ENCODE measurements around the gene INPP5A. TPM values are rescaled to one million over a fixed set of nuclear protein-coding genes. Genes with fewer than 3 reads are reported as not detected.

The INPP5A gene
- total RNA-seq, 4 donors from 2014 or later, result 31.2 to 51.8 (median 41.5) TPM

GRCh38 chr10:132826524-132827422 is 289.2 kb downstream of the INPP5A start:
- peak in 1 of 2 donors; percentile 39 for DNase-seq (ENCODE audit: low spot score in 2 of 2)
- 92 to 93% methylated on average over 36 of the region's 36 CpGs for WGBS, 2 donors
- TF ChIP-seq CTCF (IDR thresholded peaks at IDR 0.05), result no peak
- no peak for TF ChIP-seq POLR2A (IDR thresholded peaks at IDR 0.05)
- intact Hi-C loops (cut with DNase I; ENCODE audit: low total_unique reads), result no loop called here
- H3K4me3 ChIP-seq (ENCODE audit: low read depth, poor library complexity, severe bottlenecking), result no peak overlapping the region

- intact Hi-C loops (cut with DNase I; ENCODE audit: low total_unique reads), result no loop called here
- no peak for DNase-seq (ENCODE audit: low spot score in 2 of 2)
- no peak for TF ChIP-seq POLR2A (IDR thresholded peaks at IDR 0.05)
- no peak for TF ChIP-seq CTCF (IDR thresholded peaks at IDR 0.05)
- WGBS, 2 donors, result 84 to 86% methylated on average over 13 of the region's 13 CpGs
- H3K4me3 ChIP-seq (ENCODE audit: low read depth, poor library complexity, severe bottlenecking), result no peak overlapping the region
These were observed 289.8 kb downstream of the INPP5A start for GRCh38 chr10:132827423-132827789.

DNA sequence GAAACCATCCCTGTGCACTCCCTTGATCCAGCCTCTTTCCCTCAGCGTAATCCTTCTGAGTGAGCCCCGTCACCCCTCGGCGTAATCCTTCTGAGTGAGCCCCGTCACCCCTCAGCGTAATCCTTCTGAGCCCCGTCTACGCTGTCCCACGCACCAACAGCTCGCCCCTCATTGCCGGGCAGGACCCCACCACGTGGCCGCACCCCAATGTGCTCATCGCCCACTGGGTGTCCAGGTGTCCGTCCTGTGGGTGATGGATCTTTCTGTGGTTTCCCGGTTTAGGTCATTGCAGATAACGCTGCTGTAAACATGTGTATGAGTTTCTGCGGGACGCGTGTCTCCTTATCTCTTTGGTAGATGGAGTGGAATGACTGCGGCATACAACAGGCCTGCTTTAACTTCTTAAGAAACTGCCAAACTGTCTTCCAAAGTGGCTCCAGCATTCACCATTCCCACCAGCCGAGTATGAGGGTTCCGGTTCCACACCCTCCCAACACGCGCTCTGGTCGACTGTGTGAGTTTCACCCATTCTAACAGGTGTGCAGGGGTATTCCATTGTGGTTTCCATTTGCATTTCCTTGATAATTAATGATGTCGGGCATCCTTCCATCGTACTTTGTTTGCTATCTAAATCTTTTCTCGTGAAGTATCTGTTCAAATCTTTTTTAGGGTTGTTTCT is 290.4 kb downstream of the INPP5A start:
- 90 to 91% methylated on average over 29 of the region's 29 CpGs for WGBS, 2 donors
- no peak overlapping the region for H3K4me3 ChIP-seq (ENCODE audit: low read depth, poor library complexity, severe bottlenecking)
- intact Hi-C loops (cut with DNase I; ENCODE audit: low total_unique reads), result no loop called here
- DNase-seq (ENCODE audit: low spot score in 2 of 2), result peak in 1 of 2 donors; percentile 64
- TF ChIP-seq POLR2A (IDR thresholded peaks at IDR 0.05), result no peak
- TF ChIP-seq CTCF (IDR thresholded peaks at IDR 0.05), result no peak

- DNase-seq (ENCODE audit: low spot score in 2 of 2), result peak in 1 of 2 donors; percentile 58
These were observed 291.1 kb downstream of the INPP5A start for GRCh38 chr10:132828681-132829080.

GRCh38 chr10:132829403-132829802 is 291.8 kb downstream of the INPP5A start:
- intact Hi-C loops (cut with DNase I; ENCODE audit: low total_unique reads), result no loop called here
- DNase-seq (ENCODE audit: low spot score in 2 of 2), result peak in 1 of 2 donors; percentile 40
- TF ChIP-seq POLR2A (IDR thresholded peaks at IDR 0.05) (no peak), CTCF (IDR thresholded peaks at IDR 0.05) (no peak)
- 23 to 39% methylated on average over 8 of the region's 8 CpGs for WGBS, 2 donors
- no peak overlapping the region for H3K4me3 ChIP-seq (ENCODE audit: low read depth, poor library complexity, severe bottlenecking)

More at GRCh38 chr10:132828681-132829080, 291.1 kb downstream of the INPP5A start:
- intact Hi-C loops (cut with DNase I; ENCODE audit: low total_unique reads), result no loop called here
- TF ChIP-seq CTCF (IDR thresholded peaks at IDR 0.05) (no peak), POLR2A (IDR thresholded peaks at IDR 0.05) (no peak)
- WGBS, 2 donors, result 90 to 93% methylated on average over 20 of the region's 20 CpGs
- no peak overlapping the region for H3K4me3 ChIP-seq (ENCODE audit: low read depth, poor library complexity, severe bottlenecking)

All from lower leg skin (tissue), 4 donors.